AG09309 (cell line): Measurements from ENCODE around the gene RBFOX2.

Source experiments
- DNase-seq: peaks from one replicate; pipeline ENCODE4 v3.0.0-alpha.2; 2010; ENCODE audit warnings: low read depth
- H3K4me3 ChIP-seq: 2 replicates; pipeline ENCODE4 v1.5.1; 2011; ENCODE audit warnings: mild to moderate bottlenecking, low read depth, low read length, moderate library complexity; ENCODE audit not compliant: control insufficient read depth
- TF ChIP-seq, protein P1 (sequence below): IDR thresholded peaks from 2 replicates; pipeline ENCODE4 v1.5.1; 2011; ENCODE audit warnings: mild to moderate bottlenecking, low read depth, low read length, inconsistent platforms; ENCODE audit not compliant: insufficient read depth, control insufficient read depth; ENCODE audit errors: missing control alignments

RBFOX2 gene

GRCh38 chr22:35736701-35737100 is 291.9 kb downstream of the RBFOX2 start:
- no peak overlapping the region for H3K4me3 ChIP-seq
- no peak for DNase-seq
- TF ChIP-seq, protein P1, sequence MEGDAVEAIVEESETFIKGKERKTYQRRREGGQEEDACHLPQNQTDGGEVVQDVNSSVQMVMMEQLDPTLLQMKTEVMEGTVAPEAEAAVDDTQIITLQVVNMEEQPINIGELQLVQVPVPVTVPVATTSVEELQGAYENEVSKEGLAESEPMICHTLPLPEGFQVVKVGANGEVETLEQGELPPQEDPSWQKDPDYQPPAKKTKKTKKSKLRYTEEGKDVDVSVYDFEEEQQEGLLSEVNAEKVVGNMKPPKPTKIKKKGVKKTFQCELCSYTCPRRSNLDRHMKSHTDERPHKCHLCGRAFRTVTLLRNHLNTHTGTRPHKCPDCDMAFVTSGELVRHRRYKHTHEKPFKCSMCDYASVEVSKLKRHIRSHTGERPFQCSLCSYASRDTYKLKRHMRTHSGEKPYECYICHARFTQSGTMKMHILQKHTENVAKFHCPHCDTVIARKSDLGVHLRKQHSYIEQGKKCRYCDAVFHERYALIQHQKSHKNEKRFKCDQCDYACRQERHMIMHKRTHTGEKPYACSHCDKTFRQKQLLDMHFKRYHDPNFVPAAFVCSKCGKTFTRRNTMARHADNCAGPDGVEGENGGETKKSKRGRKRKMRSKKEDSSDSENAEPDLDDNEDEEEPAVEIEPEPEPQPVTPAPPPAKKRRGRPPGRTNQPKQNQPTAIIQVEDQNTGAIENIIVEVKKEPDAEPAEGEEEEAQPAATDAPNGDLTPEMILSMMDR, result no peak

DNA sequence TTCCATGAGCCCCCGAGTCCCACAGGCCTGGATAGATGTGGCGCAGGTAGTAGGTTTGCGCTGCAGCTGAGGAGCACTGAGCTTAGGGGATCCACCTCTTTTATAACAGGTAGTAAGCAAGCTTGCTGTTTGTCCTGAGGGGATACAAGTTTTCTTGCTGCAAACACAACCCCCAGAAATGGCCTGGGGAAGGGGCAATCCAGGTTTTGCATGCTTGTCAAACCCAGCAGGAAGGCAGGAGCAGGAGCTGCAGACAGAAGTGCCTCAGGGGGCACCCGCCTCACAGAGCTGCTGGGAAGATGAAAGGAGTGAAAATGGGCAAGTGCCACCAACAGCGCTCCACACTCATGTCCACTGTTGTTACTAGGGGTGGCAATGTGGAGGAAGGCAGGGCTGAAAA is 292.5 kb downstream of the RBFOX2 start:
- TF ChIP-seq, protein P1, result no peak
- no peak overlapping the region for H3K4me3 ChIP-seq
- DNase-seq, result no peak

DNA sequence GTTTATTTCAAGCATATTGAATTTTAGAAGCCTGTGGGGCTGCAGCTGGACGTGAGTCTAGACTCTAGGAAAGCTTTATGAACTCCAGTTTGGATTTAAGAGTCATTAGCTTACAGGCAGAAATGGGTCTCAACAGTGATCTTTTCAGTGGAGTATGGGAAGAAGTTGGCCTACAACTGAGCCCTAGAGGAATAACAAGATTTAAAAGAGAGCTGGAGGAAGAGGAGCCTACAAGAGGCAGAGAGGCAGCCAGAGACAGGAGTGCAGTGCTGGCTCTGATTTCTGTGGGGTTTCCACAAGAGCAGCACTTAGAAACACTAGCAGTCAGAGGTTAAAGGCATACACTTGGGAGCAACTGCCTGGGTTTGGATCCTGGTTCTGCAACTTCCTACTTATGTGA is 293.1 kb downstream of the RBFOX2 start:
- H3K4me3 ChIP-seq, result no peak overlapping the region
- no peak for DNase-seq
- TF ChIP-seq, protein P1, result no peak

GRCh38 chr22:35734517-35734827 is 294.2 kb downstream of the RBFOX2 start:
- DNase-seq, result no peak
- TF ChIP-seq, protein P1, result no peak
- no peak overlapping the region for H3K4me3 ChIP-seq

- DNase-seq, result no peak
- H3K4me3 ChIP-seq, result no peak overlapping the region
- TF ChIP-seq, protein P1, result no peak
These were observed 294.7 kb downstream of the RBFOX2 start for GRCh38 chr22:35733791-35734516.

DNA sequence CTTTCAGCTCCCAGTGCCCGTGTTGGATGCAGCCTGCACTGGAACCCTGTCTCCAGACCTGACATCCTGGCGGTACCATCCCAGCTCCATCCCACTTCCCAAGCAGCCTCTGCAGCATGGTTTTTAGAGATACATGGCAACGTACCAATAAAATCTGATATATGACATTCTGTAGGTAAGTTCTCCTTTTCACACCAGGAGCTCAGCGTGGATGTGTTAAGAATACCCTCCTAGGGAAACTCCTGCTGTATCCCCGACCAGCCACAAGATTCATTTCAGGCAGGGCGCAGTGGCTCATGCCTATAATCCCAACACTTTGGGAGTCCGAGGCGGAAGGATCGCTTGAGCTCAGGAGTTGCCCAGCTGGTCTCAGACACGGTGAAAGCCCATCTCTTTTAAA is 295.6 kb downstream of the RBFOX2 start:
- no peak overlapping the region for H3K4me3 ChIP-seq
- TF ChIP-seq, protein P1, result no peak
- no peak for DNase-seq
